Osteoblast (primary cell): ENCODE measurements around the gene MEF2D. TPM values are rescaled to one million over a fixed set of nuclear protein-coding genes. Genes with fewer than 3 reads are reported as not detected.

Experiments
- DNase-seq: peaks from one replicate; pipeline ENCODE4 v3.0.0; 2011; ENCODE audit warnings: low spot score, mixed read lengths; ENCODE audit not compliant: insufficient read length; ENCODE audit errors: missing footprints
- H2AFZ ChIP-seq: 2 replicates; pipeline ENCODE4 v1.6.0; 2011; ENCODE audit warnings: mild to moderate bottlenecking, low read length
- H3K27ac ChIP-seq: 2 replicates; pipeline ENCODE4 v1.5.1; 2011; ENCODE audit warnings: mild to moderate bottlenecking, low read depth, low read length, moderate library complexity
- H3K27me3 ChIP-seq: 2 replicates; pipeline ENCODE4 v1.6.0; 2012; ENCODE audit warnings: mild to moderate bottlenecking, control low read depth, inconsistent platforms, low read length, moderate library complexity; ENCODE audit not compliant: insufficient read depth
- H3K36me3 ChIP-seq: 2 replicates; pipeline ENCODE4 v1.5.1; 2011; ENCODE audit warnings: mild to moderate bottlenecking, low read length, control low read depth, moderate library complexity; ENCODE audit not compliant: insufficient read depth
- H3K4me1 ChIP-seq: 2 replicates; pipeline ENCODE4 v1.5.1; 2011; ENCODE audit warnings: mild to moderate bottlenecking, low read length, control low read depth, moderate library complexity; ENCODE audit not compliant: insufficient read depth
- H3K4me2 ChIP-seq: 2 replicates; pipeline ENCODE4 v1.6.0; 2011; ENCODE audit warnings: mild to moderate bottlenecking, low read length; ENCODE audit not compliant: insufficient read depth
- H3K4me3 ChIP-seq: fragments of 200-600 bp; sonication (generic); 3 replicates; pipeline ENCODE4 v1.5.1; 2012; ENCODE audit warnings: mild to moderate bottlenecking, low read length, inconsistent platforms; ENCODE audit not compliant: insufficient read depth
- H3K79me2 ChIP-seq: 2 replicates; pipeline ENCODE4 v1.6.0; 2012; ENCODE audit warnings: mild to moderate bottlenecking, low read length, control low read depth, inconsistent platforms; ENCODE audit not compliant: insufficient read depth
- H3K9me3 ChIP-seq: 2 replicates; pipeline ENCODE4 v1.5.1; 2011; ENCODE audit warnings: low read depth, low read length, control low read depth
- H4K20me1 ChIP-seq: 2 replicates; pipeline ENCODE4 v1.6.0; 2012; ENCODE audit warnings: mild to moderate bottlenecking, low read length, control low read depth; ENCODE audit not compliant: insufficient read depth
- total RNA-seq: library from RNA; depleted of rRNA; stranded (reverse); fragments of >200 nt; gene quantifications from 2 replicates; pipeline ENCODE4 v1.2.3, GENCODE V29; 2012
- TF ChIP-seq, protein P1 (sequence below): IDR thresholded peaks from 2 replicates; pipeline ENCODE4 v1.5.1; 2011; ENCODE audit warnings: mild to moderate bottlenecking, low read depth, low read length, moderate library complexity; ENCODE audit errors: extremely low read depth

MEF2D gene
- total RNA-seq, 1 donor = 14.1 TPM

DNA sequence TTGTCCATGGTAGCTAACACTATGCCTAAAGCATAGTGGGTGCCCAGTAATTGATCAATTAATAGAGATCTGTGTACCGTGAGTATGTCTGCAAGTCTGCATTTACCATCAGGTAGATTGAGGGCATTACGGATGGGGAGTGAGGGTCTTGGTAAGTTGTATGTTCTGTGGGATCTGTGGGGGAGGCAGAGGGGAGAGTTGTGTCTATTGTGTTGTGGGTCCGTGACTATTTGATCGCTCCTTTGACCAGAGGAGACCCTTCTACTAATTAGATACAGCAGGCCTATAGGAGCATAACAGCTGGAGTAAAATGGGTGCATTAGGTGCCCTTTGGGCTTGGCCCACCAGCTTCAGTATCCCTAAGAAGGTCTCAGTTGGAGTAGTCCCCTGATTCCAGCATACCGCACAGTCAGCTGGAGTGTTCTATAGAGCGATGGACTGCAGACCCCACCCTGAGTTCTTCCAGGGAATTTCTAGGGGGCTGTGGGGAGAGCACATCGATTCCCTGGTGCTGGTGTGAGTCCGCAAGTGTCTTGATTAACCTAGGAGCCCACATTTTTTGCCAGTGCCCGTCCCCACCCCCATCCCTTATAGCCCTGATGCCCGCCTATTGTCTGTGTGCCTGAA is 75.7 kb downstream of the MEF2D start:
- DNase-seq = peak; percentile 8
- TF ChIP-seq, protein P1, sequence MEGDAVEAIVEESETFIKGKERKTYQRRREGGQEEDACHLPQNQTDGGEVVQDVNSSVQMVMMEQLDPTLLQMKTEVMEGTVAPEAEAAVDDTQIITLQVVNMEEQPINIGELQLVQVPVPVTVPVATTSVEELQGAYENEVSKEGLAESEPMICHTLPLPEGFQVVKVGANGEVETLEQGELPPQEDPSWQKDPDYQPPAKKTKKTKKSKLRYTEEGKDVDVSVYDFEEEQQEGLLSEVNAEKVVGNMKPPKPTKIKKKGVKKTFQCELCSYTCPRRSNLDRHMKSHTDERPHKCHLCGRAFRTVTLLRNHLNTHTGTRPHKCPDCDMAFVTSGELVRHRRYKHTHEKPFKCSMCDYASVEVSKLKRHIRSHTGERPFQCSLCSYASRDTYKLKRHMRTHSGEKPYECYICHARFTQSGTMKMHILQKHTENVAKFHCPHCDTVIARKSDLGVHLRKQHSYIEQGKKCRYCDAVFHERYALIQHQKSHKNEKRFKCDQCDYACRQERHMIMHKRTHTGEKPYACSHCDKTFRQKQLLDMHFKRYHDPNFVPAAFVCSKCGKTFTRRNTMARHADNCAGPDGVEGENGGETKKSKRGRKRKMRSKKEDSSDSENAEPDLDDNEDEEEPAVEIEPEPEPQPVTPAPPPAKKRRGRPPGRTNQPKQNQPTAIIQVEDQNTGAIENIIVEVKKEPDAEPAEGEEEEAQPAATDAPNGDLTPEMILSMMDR = no peak
- Histone ChIP-seq H3K27ac (no peak overlapping the region), H3K27me3 (peaks cover 99% of the 10 kb centered on the region), H3K4me3 (no peak overlapping the region), H3K9me3 (no peaks in the 10 kb centered on the region), H4K20me1 (no peaks in the 10 kb centered on the region), H2AFZ (no peak overlapping the region), H3K36me3 (no peaks in the 10 kb centered on the region), H3K4me2 (no peak overlapping the region), H3K4me1 (peaks cover 3% of the 10 kb centered on the region), H3K79me2 (no peaks in the 10 kb centered on the region)

DNA sequence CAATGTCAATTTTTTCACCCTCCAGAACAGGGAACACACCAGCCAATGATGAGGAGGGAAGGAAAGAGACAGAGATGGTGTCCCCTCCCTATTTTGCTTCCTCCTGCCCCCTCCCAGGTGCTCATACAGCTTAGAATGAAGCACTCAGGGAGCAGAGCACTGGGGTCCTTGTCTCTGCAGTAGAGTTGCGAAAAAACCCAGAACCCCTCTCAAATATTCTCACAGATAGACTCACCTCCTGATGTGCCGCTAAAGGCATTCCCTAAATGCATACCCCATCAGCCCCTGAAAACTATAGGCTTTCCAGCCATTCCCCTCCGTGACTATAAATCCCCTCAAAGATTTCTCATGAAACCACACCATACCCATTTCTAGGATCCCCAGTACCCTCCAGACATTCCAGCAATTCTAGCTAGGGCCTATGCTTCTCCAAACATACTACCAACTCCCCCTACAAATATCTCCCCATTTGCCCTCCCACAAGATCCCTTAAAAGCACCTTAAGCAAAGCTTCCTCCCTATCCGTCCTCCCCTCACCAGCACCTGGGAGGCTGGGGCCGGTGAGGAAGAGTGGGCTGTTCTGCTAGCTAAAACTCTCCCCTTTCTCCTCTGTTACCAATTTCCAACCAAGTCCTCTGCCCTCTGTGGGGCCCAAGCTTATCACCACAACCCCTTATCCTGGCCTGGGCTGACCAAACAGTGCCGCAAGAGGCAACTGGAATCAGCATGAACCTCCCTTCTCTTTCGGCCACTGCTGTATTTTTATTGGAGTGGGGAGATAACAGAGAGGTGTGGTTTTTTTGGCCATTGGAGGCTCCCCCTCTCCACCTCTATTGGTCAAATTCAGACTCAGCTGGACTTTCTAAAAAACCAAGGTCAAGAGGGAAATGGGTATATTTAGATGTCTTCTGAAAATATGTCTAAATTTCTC is 76.9 kb downstream of the MEF2D start:
- no peaks in the 10 kb centered on the region for H3K79me2 ChIP-seq
- H3K27me3 ChIP-seq = peaks cover 98% of the 10 kb centered on the region
- TF ChIP-seq, protein P1 = no peak

DNA sequence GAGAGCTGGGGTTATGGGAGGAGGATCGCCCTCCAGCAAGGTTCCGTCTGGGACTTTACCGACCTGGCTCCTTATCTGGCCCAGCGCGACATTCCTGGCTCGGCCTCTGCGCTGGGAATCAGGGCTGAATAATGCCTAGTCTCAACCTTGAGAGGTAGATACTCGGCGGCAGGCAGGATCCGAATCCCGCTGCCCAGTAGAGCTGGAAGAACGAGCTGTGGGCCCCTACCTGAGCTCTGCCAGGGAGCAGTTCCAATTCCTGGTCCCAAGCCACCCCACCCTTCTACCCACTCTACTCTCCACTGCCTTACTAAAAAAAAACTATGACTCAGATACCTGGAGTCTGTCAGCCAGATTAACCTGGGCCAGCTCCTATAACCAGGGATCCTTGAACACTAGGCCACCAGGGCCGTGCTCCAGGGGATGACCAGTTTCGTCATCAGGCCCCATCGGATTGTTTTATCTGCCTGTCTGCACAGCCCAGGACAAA is 77.9 kb downstream of the MEF2D start:
- Histone ChIP-seq H3K4me1 (peaks cover 3% of the 10 kb centered on the region), H3K79me2 (no peaks in the 10 kb centered on the region), H3K4me2 (no peak overlapping the region), H3K36me3 (no peaks in the 10 kb centered on the region), H4K20me1 (no peaks in the 10 kb centered on the region), H3K27me3 (peaks cover 96% of the 10 kb centered on the region), H3K9me3 (no peaks in the 10 kb centered on the region), H3K27ac (no peak overlapping the region), H3K4me3 (no peak overlapping the region), H2AFZ (no peak overlapping the region)
- TF ChIP-seq, protein P1 = no peak
- DNase-seq = peak; percentile 69

More for the DNA sequence above, 76.9 kb downstream of the MEF2D start:
- Histone ChIP-seq H3K4me3 (no peak overlapping the region), H3K4me2 (no peak overlapping the region), H2AFZ (no peak overlapping the region), H3K27ac (no peak overlapping the region), H3K4me1 (peaks cover 3% of the 10 kb centered on the region), H3K36me3 (no peaks in the 10 kb centered on the region), H4K20me1 (no peaks in the 10 kb centered on the region), H3K9me3 (no peaks in the 10 kb centered on the region)
- peak; percentile 78 for DNase-seq
